ENCODE measurements around the gene COPZ1.

COPZ1 gene

DNA sequence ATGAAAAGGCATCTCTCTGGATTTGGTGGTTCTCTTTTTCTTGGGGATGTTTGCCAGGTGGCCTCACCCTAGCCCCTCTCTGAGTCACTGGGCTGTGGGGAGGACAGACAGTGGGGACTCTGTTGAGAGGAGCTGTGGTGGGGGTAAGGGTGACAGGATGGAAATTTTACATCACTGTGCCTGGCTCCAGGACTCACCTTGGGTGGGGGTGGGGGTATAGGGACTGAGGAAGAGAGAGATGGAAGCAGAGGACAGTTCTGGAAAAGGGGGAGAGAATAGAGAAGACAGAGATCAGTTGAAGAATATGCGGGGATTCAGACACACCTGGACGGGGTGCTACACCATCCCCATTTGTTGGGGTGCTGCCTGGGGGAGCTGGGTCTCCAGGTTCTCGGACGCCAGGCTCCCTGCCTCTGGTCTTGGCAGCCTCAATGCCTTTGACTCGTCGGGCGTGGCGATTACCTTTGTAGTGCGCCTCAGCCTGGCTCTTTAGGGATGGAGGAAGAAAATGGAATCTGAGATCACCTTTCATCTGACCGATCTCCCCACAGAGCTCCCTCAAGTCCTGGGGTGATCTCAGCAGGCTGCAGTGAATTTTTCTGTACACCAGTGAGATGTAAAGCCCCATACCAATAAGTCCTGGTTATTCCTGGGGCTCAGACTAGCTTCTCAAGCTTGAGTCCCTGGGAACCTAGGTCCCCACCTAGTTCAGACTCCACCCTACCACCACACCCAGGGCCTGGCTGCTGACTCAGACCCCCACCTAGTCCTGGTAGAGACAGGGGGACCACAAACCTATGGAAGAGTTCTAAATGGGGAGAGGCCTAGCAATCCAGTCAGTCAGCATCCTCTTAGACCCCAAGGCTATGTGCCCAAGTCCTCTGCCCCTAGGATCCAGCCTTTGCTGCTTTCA, 49.0 kb downstream of the COPZ1 start:
- H3K4me3 ChIP-seq (ENCODE audit: low read depth, low read length) = no peak overlapping the region
- no peak for DNase-seq (ENCODE audit: low read depth)
- TF ChIP-seq CTCF (conservative IDR thresholded peaks at IDR 0.05; ENCODE audit: low read depth, low read length) = no peak

GRCh38 chr12:54374562-54375258, 49.8 kb downstream of the COPZ1 start:
- TF ChIP-seq CTCF (conservative IDR thresholded peaks at IDR 0.05; ENCODE audit: low read depth, low read length) = no peak
- no peak overlapping the region for H3K4me3 ChIP-seq (ENCODE audit: low read depth, low read length)
- no peak for DNase-seq (ENCODE audit: low read depth)

DNA sequence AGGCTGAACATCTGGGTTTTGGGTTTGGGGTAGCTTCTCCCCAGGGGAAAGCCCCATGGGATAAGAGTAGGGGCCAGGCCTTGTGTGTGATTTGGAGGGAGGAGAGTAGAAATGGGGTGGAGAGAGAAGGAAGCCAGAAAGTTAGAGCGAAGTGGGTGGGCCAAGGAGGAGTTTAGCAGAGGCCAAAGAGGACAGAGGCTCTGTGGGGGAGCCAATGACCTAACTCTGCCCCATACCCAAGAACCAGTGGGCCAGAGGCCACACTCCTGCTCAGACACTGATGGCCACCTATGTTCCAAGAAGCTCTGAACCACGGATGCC, 50.3 kb downstream of the COPZ1 start:
- no peak for TF ChIP-seq CTCF (conservative IDR thresholded peaks at IDR 0.05; ENCODE audit: low read depth, low read length)
- H3K4me3 ChIP-seq (ENCODE audit: low read depth, low read length) = no peak overlapping the region
- DNase-seq (ENCODE audit: low read depth) = no peak

GRCh38 chr12:54376596-54376995, 51.7 kb downstream of the COPZ1 start:
- TF ChIP-seq CTCF (conservative IDR thresholded peaks at IDR 0.05; ENCODE audit: low read depth, low read length) = no peak
- no peak overlapping the region for H3K4me3 ChIP-seq (ENCODE audit: low read depth, low read length)
- DNase-seq (ENCODE audit: low read depth) = no peak

DNA sequence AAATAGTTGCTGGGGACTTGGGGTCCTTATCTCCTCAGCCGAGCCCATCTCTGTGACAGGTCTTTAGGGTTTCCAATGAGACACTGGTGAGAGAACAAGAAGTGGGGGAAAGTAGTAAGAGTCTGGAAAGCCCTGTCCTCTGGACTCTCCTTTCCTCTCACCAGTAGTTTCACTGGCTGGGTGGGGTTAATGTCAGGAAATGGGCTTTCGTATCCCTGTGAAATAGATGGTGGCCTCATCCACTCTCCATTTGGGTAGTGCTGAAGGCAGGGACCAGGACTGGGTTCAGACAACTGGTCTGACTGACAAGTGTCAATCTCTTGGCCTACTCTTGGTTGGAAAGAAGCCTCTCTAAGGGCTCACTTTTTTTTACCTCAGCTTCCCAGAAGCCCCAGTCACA, 52.1 kb downstream of the COPZ1 start:
- no peak overlapping the region for H3K4me3 ChIP-seq (ENCODE audit: low read depth, low read length)
- DNase-seq (ENCODE audit: low read depth) = no peak
- no peak for TF ChIP-seq CTCF (conservative IDR thresholded peaks at IDR 0.05; ENCODE audit: low read depth, low read length)

DNA sequence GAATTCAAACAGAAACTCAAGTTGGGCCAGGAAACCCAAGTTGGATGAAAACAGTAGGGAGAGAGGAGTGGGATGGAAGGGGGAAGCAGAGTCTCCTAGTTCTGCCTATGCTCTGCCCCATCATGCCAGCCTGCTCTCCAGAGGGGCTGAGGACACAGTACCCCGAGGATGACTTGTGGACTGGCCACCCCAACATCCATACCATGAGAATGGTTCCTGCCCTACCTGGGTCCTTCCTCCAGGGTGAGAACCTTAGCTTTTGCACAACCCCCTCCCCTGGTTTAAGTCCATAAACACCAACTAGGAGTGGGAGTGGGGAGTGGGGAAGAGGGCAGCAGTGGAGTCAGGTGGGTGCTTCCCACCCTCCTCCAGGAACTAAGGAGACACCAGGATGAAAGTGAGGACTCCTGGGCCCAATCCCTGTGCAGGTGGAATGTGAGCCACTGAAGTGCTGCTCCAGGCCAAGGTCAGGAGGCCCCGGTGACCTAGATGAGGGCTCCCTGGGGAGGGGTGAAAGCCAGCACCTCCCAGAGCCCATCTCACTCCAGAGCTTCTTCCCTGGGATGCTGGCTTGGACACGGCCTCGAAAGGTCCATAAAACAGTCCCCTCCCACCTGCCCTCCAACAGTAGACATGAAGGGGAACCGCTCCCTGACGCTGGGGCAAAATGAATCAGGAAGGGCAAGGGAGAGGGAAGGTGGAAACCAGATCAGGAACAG, 53.0 kb downstream of the COPZ1 start:
- DNase-seq (ENCODE audit: low read depth) = no peak
- no peak overlapping the region for H3K4me3 ChIP-seq (ENCODE audit: low read depth, low read length)
- no peak for TF ChIP-seq CTCF (conservative IDR thresholded peaks at IDR 0.05; ENCODE audit: low read depth, low read length)

Data from choroid plexus epithelial cell (primary cell).